Thyroid gland (tissue), 4 donors: ENCODE data around the gene TXNDC15.

Experiments used
- CTCF ChIP-seq, 6 experiments: fragments of 200-600 bp in 3 of 6; fragments of 450-650 bp in 3 of 6; sonication (generic) in 3 of 6; IDR thresholded peaks; one replicate each; pipeline ENCODE4 v1.5.1; 2016 to 2019; ENCODE audit warnings: antibody characterized with exemption in 6 of 6, mild to moderate bottlenecking in 2 of 6, inconsistent platforms in 1 of 6, moderate library complexity in 1 of 6
- POLR2A ChIP-seq, 2 donors: fragments of 450-650 bp; IDR thresholded peaks; one replicate each; pipeline ENCODE4 v1.6.1; 2017; ENCODE audit warnings: antibody characterized with exemption in 2 of 2, mild to moderate bottlenecking in 2 of 2, moderate library complexity in 1 of 2

- no peak for TF ChIP-seq CTCF (IDR thresholded peaks at IDR 0.05)
- no peak for TF ChIP-seq POLR2A (IDR thresholded peaks at IDR 0.05)
Measured at GRCh38 chr5:134846641-134846960, 27.6 kb upstream of the TXNDC15 start.
